Measurements from ENCODE around the gene ADAMTS9.

The ADAMTS9 gene

DNA sequence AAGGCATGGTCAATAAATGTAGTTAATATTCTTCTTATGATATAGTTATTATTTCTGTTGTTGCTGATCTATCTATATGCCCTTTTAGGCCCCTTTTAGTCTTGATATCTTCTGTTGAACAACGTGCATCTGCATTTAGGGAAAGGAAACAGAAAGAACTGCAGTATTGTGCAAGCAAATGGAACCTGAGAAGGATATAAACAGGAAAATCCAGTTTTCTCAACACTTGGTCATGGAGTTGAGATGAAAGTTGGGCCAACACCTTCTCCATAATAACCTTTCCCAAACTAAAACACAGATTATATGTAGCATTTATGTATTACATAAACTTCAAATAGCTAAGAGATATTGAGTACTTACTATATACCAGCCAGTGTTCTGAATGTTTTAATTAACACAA is 179.7 kb downstream of the ADAMTS9 start:
- H3K4me3 ChIP-seq (ENCODE audit: low read depth, low read length) = no peak overlapping the region
- H2AFZ ChIP-seq (ENCODE audit: low read length, unreplicated experiment) = no peak overlapping the region
- H3K79me2 ChIP-seq (ENCODE audit: control insufficient read depth, insufficient read depth, low read length, unreplicated experiment) = no peaks in the 10 kb centered on the region
- H3K4me1 ChIP-seq (ENCODE audit: control insufficient read depth, insufficient read depth, low read length, unreplicated experiment) = no peaks in the 10 kb centered on the region
- H3K27ac ChIP-seq (ENCODE audit: low read depth, low read length) = no peak overlapping the region
- no peaks in the 10 kb centered on the region for H3K36me3 ChIP-seq (ENCODE audit: insufficient read depth, low read length)
- peaks cover 12% of the 10 kb centered on the region; the same call in 1 of the 2 replicates for H3K27me3 ChIP-seq (ENCODE audit: insufficient read depth, low read length)

DNA sequence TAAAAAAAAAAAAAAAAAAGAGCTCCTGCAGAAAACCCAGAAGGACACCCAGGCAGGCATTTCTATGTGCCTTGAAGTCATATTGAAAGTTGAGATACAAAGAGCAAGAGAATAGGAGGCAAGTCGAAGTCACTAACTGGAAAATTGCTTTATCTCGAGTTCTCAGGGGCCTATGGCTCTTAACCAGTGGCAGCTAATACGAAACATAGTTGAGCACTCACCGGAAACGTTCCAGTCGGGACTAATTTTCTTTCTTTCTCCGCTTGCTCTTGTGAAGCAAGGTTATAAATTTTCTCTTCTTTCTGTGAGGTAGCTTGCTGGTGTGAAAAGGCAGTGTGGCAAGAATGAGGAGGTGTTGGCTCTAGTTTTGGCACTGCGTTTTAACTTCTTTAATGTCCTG is 181.5 kb downstream of the ADAMTS9 start:
- H3K27me3 ChIP-seq (ENCODE audit: insufficient read depth, low read length) = peaks cover 12% of the 10 kb centered on the region; the same call in 1 of the 2 replicates
- no peak overlapping the region for H3K4me3 ChIP-seq (ENCODE audit: low read depth, low read length)
- no peaks in the 10 kb centered on the region for H3K36me3 ChIP-seq (ENCODE audit: insufficient read depth, low read length)

DNA sequence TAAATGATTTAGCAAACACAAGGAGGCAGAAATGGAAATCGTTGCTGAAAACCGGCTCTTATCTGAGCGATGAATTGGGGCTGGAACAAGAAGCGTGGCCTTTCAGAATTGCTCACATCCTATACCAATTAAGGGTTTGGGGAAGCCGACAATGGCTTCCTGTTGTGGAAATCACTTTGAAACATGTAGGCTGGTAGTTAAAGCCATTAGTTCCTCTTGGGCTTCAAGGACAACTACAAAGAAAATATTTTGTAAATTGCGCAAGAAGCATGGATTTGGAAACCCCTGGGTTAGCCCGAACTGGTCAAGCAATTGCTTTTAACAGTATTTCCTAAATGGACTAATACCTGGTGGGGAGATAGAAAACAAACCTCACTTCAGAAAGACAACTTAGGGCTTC is 182.4 kb downstream of the ADAMTS9 start:
- Histone ChIP-seq H3K4me3 (ENCODE audit: low read depth, low read length) (no peak overlapping the region), H3K36me3 (ENCODE audit: insufficient read depth, low read length) (no peaks in the 10 kb centered on the region), H3K79me2 (ENCODE audit: control insufficient read depth, insufficient read depth, low read length, unreplicated experiment) (no peaks in the 10 kb centered on the region), H2AFZ (ENCODE audit: low read length, unreplicated experiment) (no peak overlapping the region), H3K27me3 (ENCODE audit: insufficient read depth, low read length) (peaks cover 12% of the 10 kb centered on the region; the same call in 1 of the 2 replicates), H3K27ac (ENCODE audit: low read depth, low read length) (no peak overlapping the region), H3K4me1 (ENCODE audit: control insufficient read depth, insufficient read depth, low read length, unreplicated experiment) (no peaks in the 10 kb centered on the region)

More for the DNA sequence above, 181.5 kb downstream of the ADAMTS9 start:
- Histone ChIP-seq H3K4me1 (ENCODE audit: control insufficient read depth, insufficient read depth, low read length, unreplicated experiment) (no peaks in the 10 kb centered on the region), H2AFZ (ENCODE audit: low read length, unreplicated experiment) (no peak overlapping the region), H3K27ac (ENCODE audit: low read depth, low read length) (no peak overlapping the region), H3K79me2 (ENCODE audit: control insufficient read depth, insufficient read depth, low read length, unreplicated experiment) (no peaks in the 10 kb centered on the region)

DNA sequence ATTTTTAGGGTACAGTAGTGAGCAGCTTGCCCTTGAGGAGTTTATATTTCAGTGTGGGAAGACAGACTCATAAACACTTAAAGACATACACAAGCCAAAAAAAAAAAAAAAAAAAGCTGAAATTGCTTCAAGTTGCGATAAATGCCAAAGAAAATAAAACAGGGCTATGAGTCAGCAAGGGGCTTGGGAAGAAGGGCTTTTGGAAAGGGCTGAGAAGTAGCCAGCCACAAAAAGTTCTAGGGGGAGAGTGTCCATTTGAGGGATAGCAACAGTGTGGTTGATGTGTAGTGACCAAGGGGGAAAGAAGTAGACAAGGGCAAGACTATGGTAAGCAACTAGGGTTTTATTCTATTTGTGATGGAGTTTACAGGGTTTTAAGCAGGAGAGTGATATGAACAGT is 185.5 kb downstream of the ADAMTS9 start:
- Histone ChIP-seq H2AFZ (ENCODE audit: low read length, unreplicated experiment) (no peak overlapping the region), H3K27me3 (ENCODE audit: insufficient read depth, low read length) (peaks cover 3% of the 10 kb centered on the region; the same call in 1 of the 2 replicates), H3K36me3 (ENCODE audit: insufficient read depth, low read length) (no peaks in the 10 kb centered on the region), H3K4me1 (ENCODE audit: control insufficient read depth, insufficient read depth, low read length, unreplicated experiment) (no peaks in the 10 kb centered on the region), H3K4me3 (ENCODE audit: low read depth, low read length) (no peak overlapping the region), H3K27ac (ENCODE audit: low read depth, low read length) (no peak overlapping the region), H3K79me2 (ENCODE audit: control insufficient read depth, insufficient read depth, low read length, unreplicated experiment) (no peaks in the 10 kb centered on the region)

DNA sequence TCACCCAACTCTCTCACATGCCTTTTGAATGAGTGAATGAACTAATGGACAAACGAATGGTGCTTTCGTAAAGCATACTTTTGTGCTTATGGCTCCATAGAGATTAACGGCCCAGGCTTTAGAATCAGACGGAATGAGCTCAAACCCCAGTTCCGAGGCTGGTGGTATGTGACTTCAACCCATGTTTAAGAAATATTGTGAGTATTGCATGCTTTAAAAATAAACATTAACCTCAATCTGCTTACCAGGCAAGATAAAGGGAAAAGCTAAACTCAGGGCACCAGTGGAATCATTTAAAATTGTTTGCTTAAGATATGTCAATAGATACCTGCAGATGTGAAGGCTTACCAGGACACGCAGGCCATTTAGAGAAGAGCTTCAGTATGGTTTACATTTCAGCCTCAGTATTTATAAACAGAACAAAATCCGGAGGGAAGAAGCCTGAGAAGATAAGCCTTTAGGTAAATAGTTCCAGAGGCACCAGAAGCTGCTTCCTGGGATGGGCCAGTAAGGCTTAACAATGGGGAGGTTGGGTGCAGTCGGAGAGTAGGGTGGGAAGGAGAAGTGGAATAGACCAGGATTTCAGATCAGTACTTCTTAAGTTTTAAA is 186.4 kb downstream of the ADAMTS9 start:
- H2AFZ ChIP-seq (ENCODE audit: low read length, unreplicated experiment) = no peak overlapping the region
- no peak overlapping the region for H3K4me3 ChIP-seq (ENCODE audit: low read depth, low read length)
- no peaks in the 10 kb centered on the region for H3K4me1 ChIP-seq (ENCODE audit: control insufficient read depth, insufficient read depth, low read length, unreplicated experiment)
- peaks cover 3% of the 10 kb centered on the region; the same call in 1 of the 2 replicates for H3K27me3 ChIP-seq (ENCODE audit: insufficient read depth, low read length)
- no peak overlapping the region for H3K27ac ChIP-seq (ENCODE audit: low read depth, low read length)
- H3K79me2 ChIP-seq (ENCODE audit: control insufficient read depth, insufficient read depth, low read length, unreplicated experiment) = no peaks in the 10 kb centered on the region
- no peaks in the 10 kb centered on the region for H3K36me3 ChIP-seq (ENCODE audit: insufficient read depth, low read length)

DNA sequence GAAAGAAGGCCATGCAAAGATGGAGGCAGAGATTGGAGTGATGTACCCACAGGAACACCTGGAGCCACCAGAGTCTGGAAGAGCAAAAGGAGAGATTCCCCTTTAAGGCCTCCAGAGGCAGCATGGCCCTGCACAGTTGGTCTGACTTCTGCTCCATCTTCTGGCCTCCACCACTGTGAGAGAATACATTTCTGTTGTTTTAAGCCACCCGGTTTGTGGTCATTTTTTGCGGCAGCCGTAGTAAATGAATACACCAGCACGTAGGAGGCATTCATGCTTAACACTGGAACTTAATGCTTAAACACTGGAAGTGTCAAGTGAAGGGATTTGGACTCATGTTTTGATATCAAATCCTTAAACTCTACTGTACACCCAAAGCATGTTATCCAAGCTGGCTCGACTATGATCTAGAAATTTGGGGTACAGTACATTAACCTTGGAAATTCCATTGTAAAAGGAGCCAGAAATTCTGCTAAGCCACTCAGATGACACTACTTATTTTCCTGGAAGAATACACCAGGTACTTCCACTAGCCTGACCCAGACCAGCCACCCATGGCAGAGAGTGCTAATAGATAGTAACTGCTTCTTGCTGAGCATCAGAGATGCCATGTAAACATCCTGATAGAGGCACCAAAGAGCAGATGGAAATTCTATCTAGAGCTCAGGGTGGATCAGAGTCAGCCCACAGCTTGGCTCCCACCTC is 190.9 kb downstream of the ADAMTS9 start:
- Histone ChIP-seq H3K79me2 (ENCODE audit: control insufficient read depth, insufficient read depth, low read length, unreplicated experiment) (no peaks in the 10 kb centered on the region), H3K4me3 (ENCODE audit: low read depth, low read length) (no peak overlapping the region), H3K4me1 (ENCODE audit: control insufficient read depth, insufficient read depth, low read length, unreplicated experiment) (no peaks in the 10 kb centered on the region), H3K27me3 (ENCODE audit: insufficient read depth, low read length) (peaks cover 28% of the 10 kb centered on the region), H3K36me3 (ENCODE audit: insufficient read depth, low read length) (no peaks in the 10 kb centered on the region), H3K27ac (ENCODE audit: low read depth, low read length) (no peak overlapping the region), H2AFZ (ENCODE audit: low read length, unreplicated experiment) (no peak overlapping the region)

DNA sequence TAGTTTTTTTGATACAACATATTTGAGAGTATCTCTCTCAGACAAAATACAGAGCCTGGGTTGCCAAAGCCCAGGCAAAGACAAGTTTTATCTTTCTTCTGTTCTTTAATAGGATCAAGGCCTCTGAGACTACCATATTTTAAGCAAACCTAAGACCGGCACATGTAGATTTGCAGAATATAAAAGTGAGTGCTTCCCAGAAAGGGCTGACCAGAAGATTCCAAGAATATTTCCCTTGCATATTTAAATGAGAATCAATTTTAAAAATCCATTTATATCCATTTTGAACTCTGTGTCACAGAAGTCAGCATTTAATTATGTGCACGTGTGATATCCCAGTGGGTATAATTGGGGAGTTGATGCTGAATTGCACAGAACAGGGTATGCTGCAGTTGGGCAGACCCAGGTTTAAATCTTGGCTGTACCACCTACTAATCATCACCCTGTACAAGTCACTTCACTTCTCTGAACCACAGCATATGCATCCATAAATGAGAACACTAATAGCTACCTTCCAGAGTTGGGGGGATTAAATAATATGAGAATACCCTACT is 191.9 kb downstream of the ADAMTS9 start:
- Histone ChIP-seq H3K27ac (ENCODE audit: low read depth, low read length) (no peak overlapping the region), H3K27me3 (ENCODE audit: insufficient read depth, low read length) (peaks cover 39% of the 10 kb centered on the region), H2AFZ (ENCODE audit: low read length, unreplicated experiment) (no peak overlapping the region), H3K79me2 (ENCODE audit: control insufficient read depth, insufficient read depth, low read length, unreplicated experiment) (no peaks in the 10 kb centered on the region), H3K36me3 (ENCODE audit: insufficient read depth, low read length) (no peaks in the 10 kb centered on the region), H3K4me3 (ENCODE audit: low read depth, low read length) (no peak overlapping the region), H3K4me1 (ENCODE audit: control insufficient read depth, insufficient read depth, low read length, unreplicated experiment) (no peaks in the 10 kb centered on the region)

DNA sequence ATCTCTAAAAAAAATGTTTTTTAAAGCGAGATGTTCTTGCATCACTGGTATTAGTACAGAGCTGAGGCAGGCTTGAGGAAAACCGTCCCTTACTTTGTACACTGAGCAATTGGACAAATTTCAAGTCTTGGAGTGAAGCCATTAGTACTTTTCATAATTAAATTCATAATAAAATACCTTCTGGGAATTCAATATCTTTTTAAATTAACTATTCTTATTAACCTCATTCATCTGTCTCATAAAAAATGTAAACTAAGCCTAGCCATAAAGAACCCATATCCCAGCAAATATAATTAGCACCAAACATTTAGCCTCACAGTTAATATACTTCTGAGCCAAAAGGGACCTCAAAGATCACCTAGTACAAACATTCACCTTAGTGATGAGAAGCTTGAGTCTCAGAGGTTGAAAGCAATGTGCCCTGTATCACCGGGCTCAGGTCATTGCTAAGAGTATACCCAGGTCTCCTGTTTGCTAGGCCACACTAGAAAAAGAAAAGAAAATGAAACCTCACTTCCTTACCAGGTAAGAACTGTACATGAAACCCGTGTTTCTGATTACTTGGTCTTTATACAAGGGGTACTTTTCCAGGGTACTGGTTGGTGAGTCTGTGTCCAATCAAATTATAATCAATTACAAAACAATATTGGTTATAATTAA is 192.5 kb downstream of the ADAMTS9 start:
- H3K4me1 ChIP-seq (ENCODE audit: control insufficient read depth, insufficient read depth, low read length, unreplicated experiment) = no peaks in the 10 kb centered on the region
- H3K27ac ChIP-seq (ENCODE audit: low read depth, low read length) = no peak overlapping the region
- H3K36me3 ChIP-seq (ENCODE audit: insufficient read depth, low read length) = no peaks in the 10 kb centered on the region
- H3K4me3 ChIP-seq (ENCODE audit: low read depth, low read length) = no peak overlapping the region
- no peaks in the 10 kb centered on the region for H3K79me2 ChIP-seq (ENCODE audit: control insufficient read depth, insufficient read depth, low read length, unreplicated experiment)
- H3K27me3 ChIP-seq (ENCODE audit: insufficient read depth, low read length) = peaks cover 45% of the 10 kb centered on the region
- no peak overlapping the region for H2AFZ ChIP-seq (ENCODE audit: low read length, unreplicated experiment)

DNA sequence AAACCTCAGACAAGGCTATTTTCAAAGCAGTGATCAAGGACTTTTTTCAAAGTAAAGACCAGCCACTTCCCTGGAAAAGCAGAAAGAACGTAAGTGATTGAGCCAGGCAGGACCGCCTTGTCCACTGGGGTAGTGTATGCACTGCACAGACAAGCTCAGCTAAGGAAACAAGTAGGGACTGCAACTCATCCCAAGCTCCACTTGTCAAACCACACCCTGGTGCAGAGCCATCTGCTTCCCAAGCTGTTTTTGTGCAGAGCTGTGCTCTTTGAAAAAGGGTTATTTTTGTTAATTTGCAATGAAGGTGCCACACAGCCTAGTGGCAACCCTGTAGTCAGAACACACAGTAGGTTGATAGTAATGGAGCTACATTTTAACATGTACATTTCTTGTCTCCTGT is 193.3 kb downstream of the ADAMTS9 start:
- no peaks in the 10 kb centered on the region for H3K4me1 ChIP-seq (ENCODE audit: control insufficient read depth, insufficient read depth, low read length, unreplicated experiment)
- H3K27ac ChIP-seq (ENCODE audit: low read depth, low read length) = no peak overlapping the region
- no peaks in the 10 kb centered on the region for H3K36me3 ChIP-seq (ENCODE audit: insufficient read depth, low read length)
- H3K27me3 ChIP-seq (ENCODE audit: insufficient read depth, low read length) = peaks cover 48% of the 10 kb centered on the region
- no peak overlapping the region for H2AFZ ChIP-seq (ENCODE audit: low read length, unreplicated experiment)
- H3K4me3 ChIP-seq (ENCODE audit: low read depth, low read length) = no peak overlapping the region
- H3K79me2 ChIP-seq (ENCODE audit: control insufficient read depth, insufficient read depth, low read length, unreplicated experiment) = no peaks in the 10 kb centered on the region

DNA sequence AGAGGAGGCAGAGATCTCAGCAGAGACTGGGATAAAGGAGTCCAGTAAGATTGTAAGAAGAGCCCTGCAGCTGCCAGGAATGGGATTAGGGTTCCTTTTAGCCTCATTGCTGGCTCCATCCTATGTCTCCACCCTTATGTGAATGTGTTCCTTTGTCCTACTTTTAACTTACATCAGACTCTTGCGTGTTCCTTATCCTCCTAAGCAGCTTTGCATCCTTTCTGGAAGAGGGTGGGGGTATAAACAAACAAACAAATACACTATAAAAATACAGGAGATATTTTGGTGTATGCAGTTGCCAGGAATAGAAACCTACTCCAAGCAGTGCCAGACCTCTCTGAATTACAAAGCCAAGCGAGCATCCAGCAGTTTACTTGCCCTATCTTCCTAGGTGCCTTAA is 194.7 kb downstream of the ADAMTS9 start:
- no peak overlapping the region for H3K4me3 ChIP-seq (ENCODE audit: low read depth, low read length)
- H3K27ac ChIP-seq (ENCODE audit: low read depth, low read length) = no peak overlapping the region
- H2AFZ ChIP-seq (ENCODE audit: low read length, unreplicated experiment) = no peak overlapping the region
- no peaks in the 10 kb centered on the region for H3K79me2 ChIP-seq (ENCODE audit: control insufficient read depth, insufficient read depth, low read length, unreplicated experiment)
- peaks cover 48% of the 10 kb centered on the region for H3K27me3 ChIP-seq (ENCODE audit: insufficient read depth, low read length)
- H3K36me3 ChIP-seq (ENCODE audit: insufficient read depth, low read length) = no peaks in the 10 kb centered on the region
- no peaks in the 10 kb centered on the region for H3K4me1 ChIP-seq (ENCODE audit: control insufficient read depth, insufficient read depth, low read length, unreplicated experiment)
